Astrocyte of the hippocampus (primary cell): ENCODE measurements around the gene DISC1.
A peak's percentile ranks its signal among the peaks of the same experiment; 100 is the strongest.
"Not testable (repeated sequence)": the region's sequence is repeated elsewhere in the genome, so short reads cannot be mapped to it uniquely, and the experiment has no call there.

ENCODE experiments used
- DNase-seq: peaks from one replicate; pipeline ENCODE4 v3.0.0; 2011; ENCODE audit warnings: low read depth, low spot score

Gene DISC1

DNA sequence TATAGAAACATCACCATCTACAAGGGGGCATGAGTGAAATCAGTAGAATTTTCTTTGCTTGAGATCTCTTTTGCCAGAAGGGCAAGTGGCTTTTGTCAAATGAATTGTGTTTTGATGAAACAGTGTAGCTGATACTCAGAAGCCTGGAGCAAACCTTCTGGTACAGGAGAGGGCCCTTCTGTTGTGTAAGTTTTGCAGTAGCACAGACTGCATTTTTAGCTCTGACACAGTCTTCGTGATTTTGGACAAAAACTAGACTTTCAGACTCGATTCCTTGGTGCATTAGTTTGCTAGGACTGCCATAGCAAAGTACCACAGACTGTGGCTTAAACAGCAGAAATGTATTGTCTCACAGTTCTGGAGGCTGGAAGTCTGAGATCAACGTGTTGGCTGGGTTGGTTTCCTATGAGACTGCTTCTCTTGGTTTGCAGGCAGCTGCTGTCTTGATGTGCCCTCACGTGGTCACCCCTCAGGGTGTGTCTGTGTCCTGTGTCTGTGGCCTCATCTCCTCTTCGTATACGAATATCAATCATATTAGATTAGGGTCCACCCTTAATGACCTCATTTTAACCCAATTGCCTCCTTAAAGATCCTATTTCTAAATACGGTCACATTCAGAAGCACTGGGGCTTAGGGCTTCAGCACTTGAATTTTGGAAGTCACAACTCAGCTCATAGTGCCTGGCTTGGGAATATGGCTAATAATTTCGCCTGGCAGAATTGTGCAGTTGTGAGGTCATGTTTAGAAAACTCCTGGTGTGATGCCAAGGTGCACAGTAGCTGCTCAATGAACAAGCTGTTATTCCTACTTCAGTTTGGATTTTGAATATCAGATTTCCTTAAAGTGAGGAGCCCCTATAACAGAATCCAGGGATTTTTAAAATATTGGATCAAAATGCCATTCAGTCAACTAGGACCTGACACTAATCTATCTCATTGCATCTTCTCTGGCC, 21.2 kb upstream of the DISC1 start:
- DNase-seq = no peak

DNA sequence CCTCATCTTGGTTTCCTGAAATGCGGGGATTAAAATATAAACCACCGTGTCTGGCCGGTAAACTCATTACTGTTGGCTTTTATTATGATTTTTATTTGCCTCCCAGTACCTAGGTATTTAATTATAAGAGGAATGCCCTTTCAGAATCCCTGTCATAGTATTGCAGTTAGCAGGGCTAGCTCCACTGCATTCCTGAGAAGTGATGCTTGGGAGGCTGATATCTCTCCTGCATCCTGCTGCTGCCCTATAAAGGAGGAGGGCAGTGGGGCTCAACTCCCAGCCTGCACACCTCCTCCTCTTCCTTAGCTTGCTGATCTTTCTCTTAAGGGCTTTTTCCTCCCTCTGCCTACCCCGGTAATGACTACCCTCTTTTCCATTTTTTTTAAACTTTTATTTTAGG, 19.9 kb upstream of the DISC1 start:
- peak; percentile 29 for DNase-seq

DNA sequence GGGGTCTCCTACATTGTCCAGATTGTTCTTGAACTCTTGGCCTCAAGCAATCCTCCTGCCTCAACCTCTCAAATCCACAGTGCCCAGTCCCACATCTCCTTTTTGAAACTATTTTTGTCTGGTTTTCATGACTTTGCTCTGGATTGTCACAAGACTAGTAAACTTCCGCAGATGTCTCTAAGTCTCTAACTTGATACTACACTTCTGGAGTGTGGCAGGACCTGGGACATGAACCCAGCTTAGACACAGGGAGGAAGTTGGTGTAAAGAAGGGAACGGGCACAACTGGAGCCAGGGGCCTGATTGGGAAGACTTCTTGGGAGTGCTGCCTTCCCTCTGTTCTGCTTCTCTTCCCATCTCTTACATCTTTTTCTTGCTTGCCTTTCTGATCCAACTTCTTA, 16.2 kb upstream of the DISC1 start:
- no peak for DNase-seq

DNA sequence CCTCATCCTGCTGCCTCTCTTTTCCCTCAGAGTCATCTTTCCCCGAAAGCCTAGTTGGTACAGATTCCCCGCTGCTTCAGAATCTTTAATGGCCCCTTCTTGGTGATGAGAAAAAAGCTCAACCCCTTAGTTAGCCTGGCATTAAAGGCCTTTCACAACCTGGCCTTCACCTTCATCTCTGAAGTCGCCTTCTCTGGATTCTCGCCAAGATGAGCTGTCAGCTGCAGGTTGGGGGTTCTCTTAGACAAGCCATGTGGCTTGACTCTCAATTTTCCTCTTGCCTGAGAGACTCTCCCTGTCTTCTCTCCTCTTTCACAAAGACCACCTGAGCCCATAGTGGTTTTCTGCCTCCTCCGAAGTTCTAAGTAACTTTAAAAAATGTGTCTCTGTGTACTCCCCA, 15.5 kb upstream of the DISC1 start:
- DNase-seq = no peak

DNA sequence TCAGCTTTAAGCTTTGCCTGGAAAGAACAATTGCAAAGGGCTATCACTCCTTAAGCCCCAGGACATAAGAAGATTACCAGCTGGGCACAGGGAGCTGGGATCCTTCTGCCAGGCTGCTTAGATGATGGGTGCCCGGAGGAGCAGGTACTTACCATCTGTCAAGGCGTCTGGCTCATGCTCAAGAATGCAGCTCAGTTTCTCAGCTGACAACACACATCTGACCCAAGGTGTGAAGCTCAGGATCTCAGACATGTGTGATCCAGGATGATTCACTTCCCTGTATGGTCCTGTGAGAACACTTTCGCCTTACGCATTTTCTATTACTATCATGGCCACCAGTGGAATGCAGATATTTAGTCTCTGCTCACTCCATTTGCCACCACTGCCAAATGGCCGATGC, 14.7 kb upstream of the DISC1 start:
- no peak for DNase-seq

DNA sequence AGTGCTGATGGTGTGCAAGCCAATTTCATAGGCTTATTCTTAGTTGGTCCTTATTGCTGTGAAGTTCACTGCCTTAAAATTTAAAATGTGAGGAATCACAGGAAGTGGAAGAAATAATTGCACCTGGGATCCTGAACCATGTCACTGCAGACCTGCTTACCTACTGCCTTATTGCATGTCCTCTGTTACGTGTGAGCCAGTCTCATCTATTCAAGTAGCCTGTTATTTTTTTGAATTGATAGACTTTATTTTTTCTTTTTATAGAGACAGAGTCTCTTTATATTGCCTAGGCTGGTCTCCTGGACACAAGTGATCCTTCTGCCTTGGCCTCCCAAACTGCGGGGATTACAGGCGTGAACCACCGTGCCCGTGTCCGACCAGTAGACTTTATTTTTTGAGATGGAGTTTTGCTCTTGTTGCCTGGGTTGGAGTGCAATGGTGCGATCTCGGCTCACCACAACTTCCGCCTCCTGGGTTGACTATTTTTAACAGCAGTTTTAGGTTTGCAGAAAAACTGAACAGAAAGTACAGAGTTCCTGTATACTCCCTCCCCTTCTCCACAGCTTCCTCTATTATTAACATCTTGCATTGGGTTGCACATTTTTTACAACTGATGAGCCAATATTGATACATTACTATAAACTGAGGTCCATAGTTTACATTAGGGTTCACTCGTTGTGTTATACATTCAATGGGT, 14.0 kb upstream of the DISC1 start:
- DNase-seq = no peak

DNA sequence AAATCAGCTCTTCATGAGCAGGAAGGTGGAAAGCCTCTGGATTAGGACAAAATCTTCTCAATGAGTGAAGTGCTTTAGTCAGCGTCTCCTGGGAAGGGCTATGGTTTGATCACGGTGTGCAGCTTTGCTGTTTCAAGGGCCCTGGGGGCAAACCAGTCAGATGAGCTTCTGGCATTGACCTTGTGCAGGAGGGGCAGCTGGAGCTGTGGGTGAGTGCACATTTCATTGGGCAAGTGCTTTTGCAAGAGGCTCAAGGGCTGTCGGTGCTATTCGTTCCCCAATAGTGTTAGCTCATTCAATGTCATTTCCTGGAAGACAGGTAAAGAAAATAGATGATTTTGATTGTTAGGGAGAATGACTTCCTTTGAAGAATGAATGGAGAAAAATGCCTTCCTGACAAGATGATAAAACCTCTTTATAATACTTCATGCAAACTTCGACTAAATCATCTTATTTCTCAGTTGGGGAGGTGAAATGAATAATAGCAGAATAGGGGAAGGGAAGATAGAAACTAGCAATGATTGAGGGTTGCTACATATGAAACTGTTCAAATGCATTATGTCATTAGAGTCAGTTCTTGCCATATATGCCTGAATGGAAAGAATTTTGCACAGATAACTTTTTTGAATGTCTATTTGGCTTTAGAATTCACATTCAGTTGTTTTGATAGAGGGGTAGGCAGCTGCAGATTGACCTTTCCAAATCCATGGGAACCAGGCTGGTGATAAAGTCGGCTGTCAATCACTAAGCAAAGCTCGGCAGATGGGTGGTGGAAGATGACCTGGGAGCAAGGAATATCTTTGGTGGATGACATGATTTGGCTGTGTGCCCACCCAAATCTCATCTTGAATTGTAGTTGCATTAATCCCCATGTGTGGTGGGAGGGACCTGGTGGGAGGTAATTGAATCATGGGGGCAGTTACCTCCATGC, 12.9 kb upstream of the DISC1 start:
- no peak for DNase-seq

DNA sequence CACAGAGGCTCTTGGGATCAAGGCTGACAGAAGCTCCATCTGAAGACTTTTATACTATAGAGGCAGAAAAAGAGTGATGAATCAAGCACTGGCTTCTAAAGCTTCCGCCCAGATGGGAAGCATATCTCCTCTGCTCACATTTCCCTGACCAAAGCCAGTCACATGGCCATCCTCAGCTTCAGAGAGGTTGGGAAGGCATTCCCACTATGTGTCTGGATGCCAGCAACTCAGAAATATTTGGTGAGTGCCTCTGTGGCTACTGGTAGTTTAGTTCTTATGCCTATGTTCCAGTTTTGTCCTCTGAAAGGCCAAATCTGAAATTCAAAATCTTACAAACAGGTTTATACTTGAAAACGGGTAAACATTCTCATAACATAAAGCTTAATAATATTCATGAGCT, 9.9 kb upstream of the DISC1 start:
- DNase-seq = peak; percentile 14

DNA sequence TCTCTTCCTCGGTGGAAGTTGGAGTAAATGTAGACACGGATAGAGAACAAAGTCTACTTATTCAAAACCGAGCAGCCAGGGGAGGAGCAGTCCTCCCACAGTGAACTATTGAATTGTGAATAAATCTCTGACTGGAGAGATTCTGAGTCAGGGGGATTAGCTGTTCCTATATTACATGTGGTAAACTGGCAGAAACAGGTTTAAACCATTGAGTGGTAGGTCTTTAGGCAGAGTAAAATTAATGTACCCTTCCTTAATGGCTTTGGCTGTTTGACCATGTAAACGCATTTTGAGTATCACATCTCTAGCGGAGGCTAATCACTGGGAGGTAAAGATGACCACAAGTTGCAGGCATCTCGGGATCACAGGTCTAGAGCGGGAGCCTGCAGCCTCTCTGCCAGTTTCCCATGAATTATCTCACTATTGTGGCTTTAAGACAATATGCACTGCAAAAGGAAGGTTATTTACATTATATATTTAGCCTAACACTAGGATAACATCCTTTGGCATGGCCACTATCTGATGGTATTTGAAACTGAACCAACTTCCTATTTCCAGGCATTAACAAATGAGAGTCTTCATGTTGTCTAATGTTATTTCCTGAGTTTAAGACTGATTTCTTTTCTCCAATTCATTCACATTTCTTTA, 7.9 kb upstream of the DISC1 start:
- DNase-seq = no peak

DNA sequence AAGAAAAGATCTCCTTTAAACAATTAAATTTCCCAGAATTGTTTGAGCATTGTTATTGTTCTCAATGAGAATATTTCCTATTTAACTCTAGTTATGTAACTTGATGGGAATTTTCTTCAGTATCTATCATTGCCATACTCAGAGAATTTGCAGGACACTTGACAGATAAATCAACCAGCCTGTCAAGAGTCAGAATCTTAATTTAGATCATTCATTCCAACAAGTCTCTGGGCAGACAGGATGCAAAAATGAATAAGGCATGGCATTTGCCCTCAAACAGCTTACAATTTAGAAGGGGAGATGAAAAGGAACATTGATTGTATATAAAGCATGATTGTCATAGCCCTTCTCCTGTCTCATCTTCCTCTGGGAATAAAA, 7.3 kb upstream of the DISC1 start:
- no peak for DNase-seq

DNA sequence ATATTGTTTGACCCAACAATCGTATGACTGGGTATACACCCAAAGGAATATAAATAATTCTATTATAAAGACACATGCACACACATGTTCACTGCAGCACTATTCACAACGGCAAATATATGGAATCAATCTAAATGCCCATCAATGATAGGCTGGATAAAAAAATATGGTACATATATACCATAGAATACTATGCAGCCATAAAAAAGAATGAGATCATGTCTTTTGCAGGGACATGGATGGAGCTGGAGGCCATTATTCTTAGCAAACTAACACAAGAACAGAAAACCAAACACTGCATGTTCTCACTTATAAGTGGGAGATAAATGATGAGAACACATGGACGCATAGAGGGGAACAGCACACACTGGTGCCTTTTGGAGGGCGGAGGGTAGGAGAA, 1.5 kb upstream of the DISC1 start:
- not testable (repeated sequence) for DNase-seq

DNA sequence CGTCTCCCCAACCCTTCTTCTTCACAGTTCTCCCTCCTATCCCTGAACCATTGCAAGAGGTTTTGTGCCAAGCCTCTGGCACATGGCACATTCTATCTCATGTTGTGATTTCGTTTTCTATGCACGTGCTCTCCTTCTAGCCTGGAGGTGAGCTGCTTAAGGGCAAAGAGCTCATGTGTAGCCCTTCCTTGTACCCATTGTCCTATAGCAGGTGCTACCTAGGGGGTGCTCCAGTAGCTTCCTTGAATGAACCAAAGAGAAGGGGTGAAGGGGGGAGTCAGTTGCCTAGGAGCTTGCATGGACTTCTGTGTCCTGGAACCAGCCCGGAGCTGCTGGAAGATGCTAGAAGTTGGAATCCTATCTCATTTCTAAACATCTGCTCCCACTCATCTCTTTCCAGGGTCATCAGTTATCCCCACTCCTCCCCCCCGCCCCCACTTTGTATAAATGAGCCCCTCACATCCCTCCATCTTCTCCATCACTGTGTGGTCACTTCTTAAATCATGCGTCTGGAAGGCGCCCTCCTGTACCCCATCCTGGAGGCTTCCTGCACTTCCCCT, 535 bp upstream of the DISC1 start:
- DNase-seq = no peak

DNA sequence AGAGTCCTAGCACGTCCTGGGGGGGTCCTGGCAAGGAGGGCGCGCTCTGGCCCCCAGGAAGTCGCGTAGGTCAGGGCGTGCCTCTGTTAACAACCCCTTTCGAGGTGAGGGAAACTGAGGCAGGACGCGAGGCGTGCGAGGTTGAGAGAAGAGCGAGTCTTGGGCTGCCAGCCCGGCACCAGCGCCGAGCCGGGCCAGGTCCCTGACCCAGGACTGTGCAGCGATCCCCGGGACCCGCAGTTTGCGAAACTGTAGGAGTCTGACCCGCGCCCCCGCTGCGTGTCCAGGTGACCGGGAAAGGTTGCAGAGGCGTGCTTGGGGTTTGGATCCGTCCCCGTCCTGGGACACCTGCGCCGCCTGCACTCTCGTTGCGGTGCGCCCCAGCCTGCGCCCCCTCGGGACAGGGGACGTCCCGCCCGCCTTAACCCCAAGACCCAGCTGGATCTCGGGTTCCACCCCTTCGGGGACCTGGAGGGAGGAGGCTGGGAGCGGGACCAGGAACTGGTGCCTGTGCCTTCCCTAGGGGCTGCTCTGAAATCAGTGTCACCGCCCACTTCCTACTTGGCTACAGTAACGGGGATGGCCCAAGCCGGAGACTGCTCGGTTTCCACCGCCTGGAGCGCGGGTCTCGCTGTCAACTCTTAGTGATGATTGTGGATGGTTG, 493 bp downstream of the DISC1 start:
- peak; percentile 53 for DNase-seq

DNA sequence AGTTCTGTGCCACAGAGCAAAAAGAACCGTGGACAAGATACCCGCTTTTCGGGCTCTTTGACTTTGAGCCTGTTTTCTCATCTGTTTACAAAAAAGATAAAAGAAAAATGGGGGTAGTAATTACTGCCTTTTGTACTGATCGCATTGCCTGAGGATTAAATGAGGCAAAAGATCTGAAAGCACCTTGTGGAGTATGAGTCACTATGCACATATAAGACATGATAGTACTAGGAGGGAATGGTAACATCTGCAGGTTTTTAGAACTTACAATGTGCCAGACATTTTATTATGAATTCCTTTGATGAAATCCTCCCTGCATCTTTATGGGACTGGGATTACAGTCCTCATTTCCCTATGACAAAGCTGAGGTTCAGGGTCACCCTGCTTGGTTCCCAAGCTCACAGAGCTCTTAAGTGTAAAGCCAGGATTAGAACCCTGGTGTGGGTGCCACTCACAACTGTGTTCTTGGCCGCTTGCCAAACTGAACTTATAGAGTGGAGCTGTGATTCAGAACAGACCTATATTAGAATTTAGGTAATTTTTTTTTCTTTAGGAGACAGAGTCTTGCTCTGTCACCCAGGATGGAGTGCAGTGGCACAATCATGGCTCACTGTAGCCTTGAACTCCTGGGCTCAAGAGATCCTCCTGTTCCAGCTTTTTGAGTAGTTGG, 1.8 kb downstream of the DISC1 start:
- no peak for DNase-seq

DNA sequence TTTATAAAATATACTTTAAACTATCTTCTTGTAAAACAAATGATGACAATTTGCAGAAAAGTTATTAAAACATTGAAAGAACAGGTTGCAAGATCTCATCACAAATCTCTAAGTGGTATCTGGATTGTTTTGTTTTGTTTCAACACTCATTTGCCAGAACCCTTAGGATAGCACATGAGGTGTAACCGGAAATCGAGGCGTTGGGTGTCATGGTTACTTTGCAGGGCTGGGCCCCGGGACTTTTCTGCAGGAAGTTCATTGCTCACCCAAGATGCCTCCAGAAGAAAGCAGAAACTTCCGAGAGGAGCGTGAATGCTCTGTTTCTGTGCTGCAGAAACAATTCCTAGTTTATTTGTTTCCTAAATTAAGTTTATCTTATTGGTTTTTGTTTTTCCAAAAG, 2.5 kb downstream of the DISC1 start:
- no peak for DNase-seq

DNA sequence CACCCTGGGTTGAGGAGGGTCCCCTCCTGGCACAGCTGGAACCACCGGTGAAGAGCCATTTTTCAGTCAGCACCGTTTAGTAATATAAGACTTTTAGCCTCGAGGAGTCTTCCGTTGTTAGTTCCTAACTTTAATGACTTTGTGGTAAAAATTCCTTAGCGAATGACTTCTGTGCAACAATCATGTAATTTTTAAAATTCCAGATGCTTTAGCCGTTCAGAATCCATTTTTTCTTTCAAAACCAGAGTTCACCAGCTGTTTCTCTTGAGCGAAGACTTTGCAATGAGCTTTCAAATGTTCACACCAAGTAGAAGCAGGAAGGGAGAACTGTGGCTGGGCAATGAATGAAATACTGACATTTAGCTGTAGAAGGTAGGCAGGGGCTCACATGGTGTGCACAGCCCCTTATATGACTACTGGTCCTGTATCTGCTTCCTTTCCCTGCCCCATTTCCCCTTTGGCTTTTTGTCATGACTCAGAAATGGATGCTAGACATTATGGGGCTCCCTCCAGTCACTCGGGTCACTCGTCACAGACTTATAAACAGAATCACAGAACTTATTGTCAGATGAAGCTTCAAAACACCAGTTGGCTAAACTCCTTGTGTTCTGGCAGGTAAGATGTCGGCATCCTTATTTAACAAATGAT, 4.1 kb downstream of the DISC1 start:
- DNase-seq = no peak

DNA sequence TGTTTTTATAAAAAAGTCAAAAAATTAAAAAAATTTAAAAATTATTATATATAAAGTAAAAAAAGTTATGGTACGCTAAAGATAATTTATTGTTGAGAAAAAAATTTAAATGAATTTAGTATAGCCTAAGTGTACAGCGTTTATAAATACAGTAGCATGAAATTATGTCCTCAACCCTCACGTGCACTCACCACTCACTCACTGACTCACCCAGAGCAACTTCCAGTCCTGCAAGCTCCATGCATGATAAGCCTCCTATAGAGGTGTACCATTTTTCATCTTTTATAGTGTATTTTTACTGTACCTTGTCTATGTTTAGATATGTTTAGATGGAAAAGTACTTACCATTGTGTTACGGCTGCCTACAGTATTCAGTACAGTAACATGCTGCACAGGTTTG, 5.1 kb downstream of the DISC1 start:
- DNase-seq = no peak

DNA sequence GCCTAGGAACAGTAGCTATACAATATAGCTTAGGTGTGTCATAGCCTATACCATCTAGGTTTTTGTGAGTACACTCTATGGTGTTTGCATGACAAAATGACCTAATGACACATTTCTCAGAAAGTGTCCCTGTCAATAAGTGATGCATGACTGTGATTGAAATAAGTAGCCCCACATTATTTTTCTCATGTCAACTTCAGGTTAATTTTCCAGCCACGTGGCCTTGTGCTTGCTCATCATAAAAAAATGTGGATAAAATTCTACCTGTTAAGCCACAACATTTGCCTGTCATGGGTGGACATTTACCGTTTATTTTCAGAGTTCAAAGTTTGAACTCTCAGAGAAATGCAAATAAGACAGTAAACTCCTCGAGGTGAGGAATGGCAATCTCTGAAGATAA, 5.5 kb downstream of the DISC1 start:
- no peak for DNase-seq

DNA sequence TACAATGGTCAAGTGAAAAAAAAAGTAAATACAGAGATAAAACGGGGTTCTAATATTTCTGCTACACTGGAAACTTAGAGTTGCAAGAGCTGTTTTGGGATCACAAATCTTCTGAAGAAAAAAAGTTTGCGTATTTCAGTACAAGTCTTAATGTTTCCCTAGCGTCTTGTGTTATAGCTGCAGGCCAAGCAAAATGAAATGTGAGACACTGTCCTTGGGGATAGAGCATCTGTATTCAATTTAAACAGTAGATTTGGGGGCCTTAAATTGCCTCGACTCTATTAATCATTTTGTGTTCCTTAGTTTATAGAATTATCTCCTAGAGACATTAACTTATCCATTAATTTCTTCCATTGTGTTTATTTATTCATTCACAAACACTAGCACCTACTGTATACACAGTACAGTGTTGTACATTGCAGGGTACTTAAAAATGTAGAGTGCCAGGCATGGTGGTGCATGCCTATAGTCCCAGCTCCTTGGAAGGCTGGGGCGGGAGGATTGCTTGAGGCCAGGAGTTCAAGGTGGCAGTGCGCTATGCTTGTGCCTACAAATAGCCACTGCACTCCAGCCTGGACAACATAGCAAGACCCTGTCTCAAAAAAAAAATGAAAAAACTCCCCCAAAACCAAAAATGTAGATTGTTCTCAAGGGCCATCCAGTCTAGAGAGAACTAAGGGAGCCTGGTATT, 7.9 kb downstream of the DISC1 start:
- DNase-seq = no peak
